CD4-positive, alpha-beta memory T cell (primary cell): ENCODE results near the gene PIEZO2. TPM values are rescaled to one million over a fixed set of nuclear protein-coding genes. Genes with fewer than 3 reads are reported as not detected.

Source experiments
- CTCF ChIA-PET: fragments of 350-600 bp; sonication (Branson Sonifier 250); formaldehyde crosslinking; loops from one replicate; lab custom pipeline; 2021; ENCODE audit warnings: inconsistent platforms; ENCODE audit not compliant: partially characterized antibody; lab: Charles Lee
- POLR2A ChIA-PET: fragments of 350-600 bp; sonication (Branson Sonifier 250); formaldehyde crosslinking; loops from one replicate; lab custom pipeline; 2021; ENCODE audit not compliant: partially characterized antibody; lab: Charles Lee
- DNase-seq, 5 donors: peaks; one replicate each; pipeline versions ENCODE4 v3.0.0 to v3.0.0-alpha.2; 2020 to 2022; ENCODE audit warnings: mixed read lengths in 1 of 5
- H3K27ac ChIP-seq: one replicate; pipeline ENCODE4 v1.7.0; 2013; ENCODE audit warnings: low read depth, low read length
- H3K27me3 ChIP-seq: 2 replicates; pipeline ENCODE4 v1.7.0; 2013; ENCODE audit warnings: mild to moderate bottlenecking, low read length, moderate library complexity; ENCODE audit not compliant: insufficient read depth
- H3K36me3 ChIP-seq: 2 replicates; pipeline ENCODE4 v1.7.0; 2013; ENCODE audit warnings: mild to moderate bottlenecking, low read length, moderate library complexity; ENCODE audit not compliant: insufficient read depth
- H3K4me1 ChIP-seq: 2 replicates; pipeline ENCODE4 v1.7.0; 2013; ENCODE audit warnings: mild to moderate bottlenecking, low read length, moderate library complexity; ENCODE audit not compliant: insufficient read depth
- H3K4me3 ChIP-seq, 2 donors: one replicate each; pipeline ENCODE4 v1.7.0; 2013; ENCODE audit warnings: low read length in 2 of 2, mild to moderate bottlenecking in 1 of 2
- H3K9me3 ChIP-seq, 2 donors: one replicate each; pipeline ENCODE4 v1.7.0; 2013; ENCODE audit warnings: low read length in 2 of 2, control low read depth in 1 of 2; ENCODE audit not compliant: control insufficient read depth in 1 of 2
- H3K27ac Mint-ChIP-seq, 7 donors: one replicate each; pipeline ENCODE4 v1.8.0; 2020 to 2021; ENCODE audit warnings: mixed read lengths in 7 of 7, mild to moderate bottlenecking in 6 of 7, inconsistent platforms in 3 of 7, moderate library complexity in 3 of 7
- H3K27me3 Mint-ChIP-seq, 2 donors: one replicate each; pipeline ENCODE4 v1.8.0; 2020 to 2021; ENCODE audit warnings: mixed read lengths in 2 of 2
- H3K36me3 Mint-ChIP-seq, 2 donors: one replicate each; pipeline ENCODE4 v1.8.0; 2020 to 2021; ENCODE audit warnings: mixed read lengths in 2 of 2, inconsistent platforms in 1 of 2, mild to moderate bottlenecking in 1 of 2
- H3K4me1 Mint-ChIP-seq, 4 donors: one replicate each; pipeline ENCODE4 v1.8.0; 2020 to 2021; ENCODE audit warnings: mixed read lengths in 4 of 4, mild to moderate bottlenecking in 1 of 4
- H3K4me3 Mint-ChIP-seq, 8 donors: one replicate each; pipeline ENCODE4 v1.8.0; 2020 to 2021; ENCODE audit warnings: mixed read lengths in 8 of 8, mild to moderate bottlenecking in 7 of 8, moderate library complexity in 6 of 8, inconsistent platforms in 3 of 8
- H3K9me3 Mint-ChIP-seq, 8 donors: one replicate each; pipeline ENCODE4 v1.8.0; 2020 to 2021; ENCODE audit warnings: mixed read lengths in 8 of 8, mild to moderate bottlenecking in 5 of 8, inconsistent platforms in 3 of 8, moderate library complexity in 1 of 8
- intact Hi-C: fragments of 100-400 bp; cut with micrococcal nuclease; formaldehyde crosslinking; loops from one replicate; pipeline ENCODE4 v1.15.1; 2023
- polyA plus RNA-seq, 2 donors: library from polyadenylated mRNA; unstranded; fragments of 300-500 nt; fragmentation: Illumina TruSeq; gene quantifications; one replicate each; pipeline ENCODE4 v1.2.3, GENCODE V29; 2021
- total RNA-seq, 2 experiments: library from RNA; stranded (reverse); gene quantifications; one replicate each; pipeline ENCODE4 v1.2.3, GENCODE V29; 2021

Gene PIEZO2
- total and polyA plus RNA-seq, 4 experiments from 2014 or later, result not detected

DNA sequence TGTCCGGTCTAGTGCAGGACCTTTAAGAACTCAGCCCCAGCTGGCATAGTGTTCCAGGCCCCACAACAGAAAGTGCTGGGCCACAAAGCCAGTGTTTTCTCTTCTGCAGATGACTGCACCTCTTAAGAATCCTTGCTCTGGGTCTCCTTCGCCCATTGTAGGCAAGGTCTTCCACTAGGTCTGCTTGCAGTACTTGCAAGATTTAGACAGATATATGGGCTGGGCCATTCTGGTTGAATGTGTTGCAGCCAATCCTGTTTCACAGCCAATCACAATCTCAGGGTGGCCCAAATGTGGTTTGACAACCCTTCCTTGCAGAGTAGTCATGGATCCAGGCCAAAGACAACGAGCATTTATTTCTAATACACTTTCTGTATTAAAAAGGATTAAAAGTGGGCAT lies 13.1 kb upstream of the PIEZO2 start:
- no peak overlapping the region for H3K27ac Mint-ChIP-seq
- Histone ChIP-seq H3K27ac (no peak overlapping the region), H3K36me3 (no peaks in the 10 kb centered on the region), H3K4me1 (no peaks in the 10 kb centered on the region), H3K9me3 (no peaks in the 10 kb centered on the region), H3K4me3 (no peak overlapping the region), H3K27me3 (no peaks in the 10 kb centered on the region)
- H3K9me3 Mint-ChIP-seq, result peaks cover 0 to 4% (median 0%) of the 10 kb centered on the region in 8 donors
- ChIA-PET CTCF (no interaction called here), POLR2A (no interaction called here)
- no peak overlapping the region for H3K4me3 Mint-ChIP-seq
- intact Hi-C loops, result no loop called here
- H3K27me3 Mint-ChIP-seq, result peaks cover 2 to 8% of the 10 kb centered on the region in 2 donors
- H3K4me1 Mint-ChIP-seq, result no peaks in the 10 kb centered on the region
- DNase-seq, result no peak
- no peaks in the 10 kb centered on the region for H3K36me3 Mint-ChIP-seq

DNA sequence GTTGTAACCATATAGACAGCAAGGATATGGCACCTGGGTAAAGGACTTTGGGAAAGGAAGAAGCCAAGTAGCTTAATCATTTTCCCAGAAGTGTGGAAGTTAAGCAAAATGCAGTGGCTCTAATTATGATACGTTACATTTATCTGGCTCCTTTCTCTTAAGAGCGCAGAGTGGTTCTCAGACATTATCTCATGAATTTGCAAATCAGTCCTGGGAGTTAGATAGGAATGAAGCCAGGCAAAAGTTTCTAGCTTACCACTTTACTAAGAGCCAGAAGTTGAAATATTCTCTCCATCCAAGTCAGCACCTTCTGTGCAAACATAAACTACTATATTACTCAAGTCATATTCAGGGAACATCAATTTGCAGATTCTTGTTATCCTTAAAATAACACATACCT lies 10.9 kb upstream of the PIEZO2 start:
- no peaks in the 10 kb centered on the region for H3K4me1 Mint-ChIP-seq
- intact Hi-C loops, result no loop called here
- CTCF ChIA-PET, result no interaction called here
- H3K4me3 Mint-ChIP-seq, result no peak overlapping the region
- POLR2A ChIA-PET, result no interaction called here
- H3K9me3 Mint-ChIP-seq, result peaks cover 0 to 2% (median 0%) of the 10 kb centered on the region in 8 donors
- no peaks in the 10 kb centered on the region for H3K36me3 Mint-ChIP-seq
- H3K4me1 ChIP-seq, result no peaks in the 10 kb centered on the region
- no peak for DNase-seq
- H3K27ac Mint-ChIP-seq, result no peak overlapping the region
- no peak overlapping the region for H3K4me3 ChIP-seq
- no peak overlapping the region for H3K27ac ChIP-seq
- H3K27me3 Mint-ChIP-seq, result peaks cover 2 to 6% of the 10 kb centered on the region in 2 donors
- no peaks in the 10 kb centered on the region for H3K27me3 ChIP-seq
- no peaks in the 10 kb centered on the region for H3K9me3 ChIP-seq
- no peaks in the 10 kb centered on the region for H3K36me3 ChIP-seq

DNA sequence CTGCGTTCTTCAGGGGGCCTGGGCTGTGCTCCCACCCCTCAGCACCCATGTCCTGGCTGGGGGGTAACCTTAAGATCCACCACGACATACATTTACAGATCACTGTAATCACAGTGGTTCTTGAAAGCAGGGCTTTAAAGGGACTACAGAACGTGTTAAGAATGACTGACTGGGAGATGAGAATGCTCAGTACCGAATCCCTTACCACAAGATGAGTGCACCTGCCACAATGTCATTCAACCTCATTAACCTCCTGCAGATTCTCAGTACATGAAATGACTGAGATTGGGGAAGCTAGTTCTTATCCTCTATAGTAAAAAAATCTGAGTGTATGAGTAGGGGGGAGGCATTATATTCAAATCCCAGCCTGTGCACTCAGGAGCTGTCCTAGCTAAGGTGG lies 10.5 kb upstream of the PIEZO2 start:
- intact Hi-C loops, result no loop called here
- H3K27me3 Mint-ChIP-seq, result peaks cover 2 to 5% of the 10 kb centered on the region in 2 donors
- Histone ChIP-seq H3K4me1 (no peaks in the 10 kb centered on the region), H3K4me3 (no peak overlapping the region), H3K9me3 (no peaks in the 10 kb centered on the region), H3K27ac (no peak overlapping the region), H3K36me3 (no peaks in the 10 kb centered on the region), H3K27me3 (no peaks in the 10 kb centered on the region)
- no peak overlapping the region for H3K27ac Mint-ChIP-seq
- no peaks in the 10 kb centered on the region for H3K4me1 Mint-ChIP-seq
- H3K9me3 Mint-ChIP-seq, result peaks cover 0 to 2% (median 0%) of the 10 kb centered on the region in 8 donors
- ChIA-PET POLR2A (no interaction called here), CTCF (no interaction called here)
- no peak for DNase-seq
- H3K36me3 Mint-ChIP-seq, result no peaks in the 10 kb centered on the region
- H3K4me3 Mint-ChIP-seq, result no peak overlapping the region

DNA sequence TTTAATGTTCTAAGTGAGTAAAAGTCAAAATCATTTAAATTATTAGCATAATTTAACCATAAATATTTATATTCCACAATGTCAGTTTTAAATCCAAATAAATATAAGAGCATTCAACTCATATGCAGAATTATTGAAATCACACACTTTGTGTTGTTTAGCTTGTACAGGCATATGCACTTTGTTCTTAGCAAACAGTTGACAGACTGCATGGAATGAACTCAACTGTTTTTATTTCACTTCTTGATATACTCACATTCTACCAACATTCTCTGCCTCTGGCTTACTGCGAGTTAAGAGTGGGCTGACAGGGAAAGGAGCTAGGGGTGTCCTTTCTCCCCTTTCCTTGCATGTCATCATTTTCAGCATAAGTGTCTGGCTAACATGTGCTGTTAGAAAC lies 7.6 kb upstream of the PIEZO2 start:
- Histone ChIP-seq H3K27ac (no peak overlapping the region), H3K36me3 (no peaks in the 10 kb centered on the region), H3K4me3 (no peak overlapping the region), H3K9me3 (no peaks in the 10 kb centered on the region), H3K4me1 (no peaks in the 10 kb centered on the region), H3K27me3 (no peaks in the 10 kb centered on the region)
- H3K36me3 Mint-ChIP-seq, result no peaks in the 10 kb centered on the region
- peaks cover 0 to 6% of the 10 kb centered on the region in 2 donors for H3K27me3 Mint-ChIP-seq
- POLR2A ChIA-PET, result no interaction called here
- no peak overlapping the region for H3K4me3 Mint-ChIP-seq
- intact Hi-C loops, result no loop called here
- H3K4me1 Mint-ChIP-seq, result no peaks in the 10 kb centered on the region
- no peak for DNase-seq
- H3K9me3 Mint-ChIP-seq, result peaks cover 0 to 2% (median 0%) of the 10 kb centered on the region in 8 donors
- CTCF ChIA-PET, result no interaction called here
- H3K27ac Mint-ChIP-seq, result no peak overlapping the region

DNA sequence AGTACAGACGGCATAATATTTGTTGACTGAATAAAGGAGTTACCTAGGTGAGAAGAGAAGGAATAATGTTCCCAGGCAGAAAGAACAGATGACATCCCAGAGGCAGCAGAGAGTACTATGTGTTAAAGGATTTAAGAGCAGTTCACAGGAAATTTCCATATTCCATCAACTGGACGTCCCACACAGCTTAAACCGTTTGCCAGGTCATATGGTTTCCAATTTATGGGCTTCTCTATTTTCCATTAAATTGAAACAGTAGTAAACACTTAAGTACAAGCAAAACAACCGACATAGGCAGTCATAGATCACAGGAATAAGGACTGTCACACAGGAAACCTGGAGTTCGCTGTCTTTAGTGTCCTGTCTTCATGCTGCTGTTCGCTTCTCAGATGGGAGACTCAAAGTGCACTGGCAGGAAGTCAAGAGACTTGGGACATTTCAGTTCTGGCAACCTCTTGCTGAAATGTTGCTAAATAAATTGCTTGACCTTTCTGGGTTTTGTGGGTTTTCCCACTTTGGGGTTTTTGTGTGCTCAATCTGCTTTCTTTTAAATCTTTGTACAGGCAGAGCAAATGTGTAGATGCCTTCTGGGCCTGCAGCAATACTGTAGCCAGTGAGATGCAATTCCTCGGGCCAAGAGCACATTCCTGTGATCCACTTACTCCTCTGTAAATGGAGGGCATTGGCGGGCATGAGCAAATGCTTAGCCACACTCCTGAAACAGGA lies 5.8 kb upstream of the PIEZO2 start:
- no peaks in the 10 kb centered on the region for H3K4me1 ChIP-seq
- Mint-ChIP-seq H3K4me1 (peaks cover 0 to 2% (median 0%) of the 10 kb centered on the region in 4 donors), H3K9me3 (peaks cover 0 to 2% (median 0%) of the 10 kb centered on the region in 8 donors), H3K4me3 (no peak overlapping the region), H3K36me3 (no peaks in the 10 kb centered on the region), H3K27me3 (peaks cover 5 to 6% of the 10 kb centered on the region in 2 donors), H3K27ac (no peak overlapping the region)
- ChIA-PET POLR2A (no interaction called here), CTCF (no interaction called here)
- no peak overlapping the region for H3K27ac ChIP-seq
- no peak for DNase-seq
- no peaks in the 10 kb centered on the region for H3K27me3 ChIP-seq
- no peaks in the 10 kb centered on the region for H3K9me3 ChIP-seq
- no peak overlapping the region for H3K4me3 ChIP-seq
- intact Hi-C loops, result no loop called here
- H3K36me3 ChIP-seq, result no peaks in the 10 kb centered on the region

DNA sequence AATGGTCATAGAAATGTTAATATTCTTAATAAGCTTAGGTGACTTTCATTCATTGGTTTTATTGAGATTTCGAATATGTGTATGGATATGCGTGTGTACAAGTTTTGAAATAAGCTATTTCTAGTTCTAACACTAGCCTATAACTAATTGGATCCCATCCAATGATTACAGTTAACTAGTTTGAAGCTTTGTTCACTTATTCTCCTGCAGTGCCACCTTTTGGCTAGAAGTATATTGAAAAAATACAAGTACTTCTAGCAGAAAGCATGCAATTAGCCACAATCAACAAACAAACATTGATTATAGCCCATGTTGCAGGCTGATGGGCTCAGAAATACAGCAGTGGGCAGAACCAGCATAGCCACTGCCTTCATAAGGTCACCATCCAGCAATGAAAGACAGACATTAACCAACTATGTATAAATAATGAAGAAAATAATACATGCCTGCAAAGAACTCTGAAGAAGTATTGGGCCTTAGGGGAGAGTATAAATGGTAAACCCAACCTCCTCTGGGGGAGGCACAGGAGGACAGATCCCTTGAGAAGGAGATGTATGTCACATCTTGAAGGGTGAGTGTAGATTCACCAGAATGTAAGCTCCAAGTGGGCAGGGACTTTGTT lies 5.1 kb upstream of the PIEZO2 start:
- Histone ChIP-seq H3K36me3 (no peaks in the 10 kb centered on the region), H3K9me3 (no peaks in the 10 kb centered on the region), H3K4me1 (no peaks in the 10 kb centered on the region), H3K4me3 (no peak overlapping the region), H3K27me3 (no peaks in the 10 kb centered on the region), H3K27ac (no peak overlapping the region)
- Mint-ChIP-seq H3K36me3 (no peaks in the 10 kb centered on the region), H3K27me3 (peaks cover 9 to 12% of the 10 kb centered on the region in 2 donors), H3K4me1 (peaks cover 0 to 5% (median under 1%) of the 10 kb centered on the region in 4 donors), H3K9me3 (peaks cover 0 to 2% (median 0%) of the 10 kb centered on the region in 8 donors), H3K27ac (no peak overlapping the region), H3K4me3 (no peak overlapping the region)
- ChIA-PET CTCF (no interaction called here), POLR2A (no interaction called here)
- intact Hi-C loops, result no loop called here
- DNase-seq, result no peak

DNA sequence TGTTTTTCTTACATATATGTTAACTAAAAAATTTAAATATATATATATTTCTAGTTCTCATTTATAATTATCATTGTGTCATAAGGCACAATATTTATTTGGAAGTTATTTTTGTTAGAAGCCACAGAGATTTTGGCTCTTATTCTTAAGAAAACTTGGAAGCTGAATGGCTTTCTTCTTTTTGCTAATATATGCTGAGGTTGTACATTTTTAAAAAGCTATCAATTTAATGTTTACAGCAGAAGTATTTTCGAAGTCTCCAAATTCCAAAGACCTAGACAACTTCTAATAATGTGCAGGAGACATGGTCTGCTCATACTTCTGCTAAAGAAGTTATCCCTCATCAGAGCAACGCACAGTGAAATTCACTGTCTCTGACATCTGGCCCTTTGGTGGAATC lies 3.7 kb upstream of the PIEZO2 start:
- no peaks in the 10 kb centered on the region for H3K36me3 Mint-ChIP-seq
- Histone ChIP-seq H3K4me3 (no peak overlapping the region), H3K4me1 (no peaks in the 10 kb centered on the region), H3K9me3 (no peaks in the 10 kb centered on the region), H3K27me3 (no peaks in the 10 kb centered on the region), H3K27ac (no peak overlapping the region), H3K36me3 (no peaks in the 10 kb centered on the region)
- no peak overlapping the region for H3K4me3 Mint-ChIP-seq
- peaks cover 0 to under 1% (median 0%) of the 10 kb centered on the region in 8 donors for H3K9me3 Mint-ChIP-seq
- no peak overlapping the region for H3K27ac Mint-ChIP-seq
- H3K27me3 Mint-ChIP-seq, result peaks cover 10 to 13% of the 10 kb centered on the region in 2 donors
- peaks cover 0 to 7% (median 2%) of the 10 kb centered on the region in 4 donors for H3K4me1 Mint-ChIP-seq
- intact Hi-C loops, result no loop called here
- ChIA-PET POLR2A (no interaction called here), CTCF (no interaction called here)
- no peak for DNase-seq
